Liver (tissue), 9 donors: ENCODE measurements around the gene KRIT1. TPM values are rescaled to one million over a fixed set of nuclear protein-coding genes. Genes with fewer than 3 reads are reported as not detected.

Experiments
- DNase-seq: peaks from one replicate; pipeline ENCODE4 v3.0.0-alpha.2; 2017; ENCODE audit warnings: low spot score
- H3K27ac ChIP-seq, 2 donors: one replicate each; pipeline ENCODE4 v1.7.0; 2013; ENCODE audit warnings: inconsistent platforms in 2 of 2, low read length in 2 of 2, control low read depth in 1 of 2, low read depth in 1 of 2, mild to moderate bottlenecking in 1 of 2
- H3K27me3 ChIP-seq, 4 donors: one replicate each; pipeline versions ENCODE4 v1.6.1 to v1.7.0; 2013; ENCODE audit warnings: low read length in 3 of 4, inconsistent platforms in 1 of 4, mild to moderate bottlenecking in 1 of 4, moderate library complexity in 1 of 4; ENCODE audit not compliant: control insufficient read depth in 4 of 4, insufficient read depth in 4 of 4
- H3K36me3 ChIP-seq, 4 donors: one replicate each; pipeline versions ENCODE4 v1.6.1 to v1.7.0; 2013; ENCODE audit warnings: low read length in 3 of 4, mild to moderate bottlenecking in 3 of 4, low read depth in 1 of 4, moderate library complexity in 1 of 4; ENCODE audit not compliant: control insufficient read depth in 4 of 4, insufficient read depth in 3 of 4
- H3K4me1 ChIP-seq, 4 donors: one replicate each; pipeline versions ENCODE4 v1.6.1 to v1.7.0; 2013; ENCODE audit warnings: low read length in 3 of 4, mild to moderate bottlenecking in 3 of 4, moderate library complexity in 1 of 4; ENCODE audit not compliant: control insufficient read depth in 4 of 4, insufficient read depth in 4 of 4
- H3K4me3 ChIP-seq, 3 donors: one replicate each; pipeline versions ENCODE4 v1.6.1 to v1.7.0; 2013; ENCODE audit warnings: low read length in 3 of 3, control low read depth in 1 of 3, low read depth in 1 of 3, mild to moderate bottlenecking in 1 of 3
- H3K9ac ChIP-seq, 2 donors: one replicate each; pipeline ENCODE4 v1.7.0; 2013; ENCODE audit warnings: low read length in 2 of 2, mild to moderate bottlenecking in 2 of 2, moderate library complexity in 2 of 2, control low read depth in 1 of 2, low read depth in 1 of 2
- H3K9me3 ChIP-seq, 4 donors: one replicate each; pipeline versions ENCODE4 v1.6.1 to v1.7.0; 2013; ENCODE audit warnings: low read length in 3 of 4; ENCODE audit not compliant: control insufficient read depth in 4 of 4
- ATF3 ChIP-seq: IDR thresholded peaks from 2 replicates; pipeline ENCODE4 v1.6.1; 2016; ENCODE audit warnings: antibody characterized with exemption
- EGR1 ChIP-seq, 2 donors: IDR thresholded peaks; 2 replicates each; pipeline ENCODE4 v1.6.1; 2016 to 2018; ENCODE audit warnings: antibody characterized with exemption in 2 of 2, low read depth in 2 of 2
- FOXA1 ChIP-seq: IDR thresholded peaks from 2 replicates; pipeline ENCODE4 v1.6.1; 2016; ENCODE audit warnings: antibody characterized with exemption
- FOXA2 ChIP-seq: IDR thresholded peaks from 2 replicates; pipeline ENCODE4 v1.6.1; 2016; ENCODE audit warnings: antibody characterized with exemption
- GABPA ChIP-seq, 2 donors: IDR thresholded peaks in 1 of 2; conservative IDR thresholded peaks in 1 of 2; 2 replicates each; pipeline ENCODE4 v1.6.1; 2016; ENCODE audit warnings: antibody characterized with exemption in 2 of 2, mild to moderate bottlenecking in 1 of 2, moderate library complexity in 1 of 2
- HNF4A ChIP-seq, 2 donors: conservative IDR thresholded peaks; 2 replicates each; pipeline ENCODE4 v1.6.1; 2016; ENCODE audit warnings: antibody characterized with exemption in 2 of 2, mild to moderate bottlenecking in 2 of 2
- HNF4G ChIP-seq: IDR thresholded peaks from 2 replicates; pipeline ENCODE4 v1.6.1; 2016; ENCODE audit warnings: antibody characterized with exemption
- JUND ChIP-seq, 2 donors: IDR thresholded peaks; 2 replicates each; pipeline ENCODE4 v1.6.1; 2016; ENCODE audit warnings: antibody characterized with exemption in 2 of 2
- MAX ChIP-seq: IDR thresholded peaks from 2 replicates; pipeline ENCODE4 v1.6.1; 2016; ENCODE audit warnings: antibody characterized with exemption
- NR2F2 ChIP-seq: IDR thresholded peaks from 2 replicates; pipeline ENCODE4 v1.6.1; 2016; ENCODE audit warnings: antibody characterized with exemption
- RXRA ChIP-seq, 2 donors: IDR thresholded peaks; 2 replicates each; pipeline ENCODE4 v1.6.1; 2017 to 2018; ENCODE audit warnings: antibody characterized with exemption in 2 of 2, mild to moderate bottlenecking in 1 of 2
- SP1 ChIP-seq: IDR thresholded peaks from 2 replicates; pipeline ENCODE4 v1.6.1; 2018; ENCODE audit warnings: antibody characterized with exemption, mild to moderate bottlenecking
- TAF1 ChIP-seq: conservative IDR thresholded peaks from 2 replicates; pipeline ENCODE4 v1.6.1; 2016; ENCODE audit warnings: antibody characterized with exemption, mild to moderate bottlenecking
- YY1 ChIP-seq: IDR thresholded peaks from 2 replicates; pipeline ENCODE4 v1.6.1; 2016; ENCODE audit warnings: antibody characterized with exemption, mild to moderate bottlenecking
- ZBTB33 ChIP-seq: IDR thresholded peaks from 2 replicates; pipeline ENCODE4 v1.6.1; 2016; ENCODE audit warnings: antibody characterized with exemption
- WGBS: extraction: QIAGEN DNeasy Blood & Tissue Kit; methylation state at CpG from one replicate; pipeline ENCODE4 v1.1.7; 2013; 5-methylcytosine and 5-hydroxymethylcytosine counted together
- polyA plus RNA-seq, 2 donors: library from polyadenylated mRNA; stranded (reverse) in 1 of 2; unstranded in 1 of 2; fragments of 200-250 nt in 1 of 2; fragments of >200 nt in 1 of 2; fragmentation: Nextera tagmentation in 1 of 2; extraction: Ambion mirVana in 1 of 2; gene quantifications; one replicate each; pipeline versions ENCODE4 v1.2.1 to v1.2.3, GENCODE V29; 2013 to 2015
- total RNA-seq, 2 donors: library from RNA; depleted of rRNA; stranded (reverse); fragments of >200 nt; gene quantifications; one replicate each; pipeline ENCODE4 v1.2.3, GENCODE V29; 2014
- donor health status: healthy.
- donor health status: healthy.
- donor health status: healthy.
- donor health status: healthy.
- donor health status: healthy.

Gene KRIT1
- total and polyA plus RNA-seq, 4 donors = 8.0 to 48.4 (median 23.9) TPM

- H3K4me3 ChIP-seq = no peak overlapping the region
- no peak for DNase-seq
- TF ChIP-seq JUND (IDR thresholded peaks at IDR 0.05) (no peak), HNF4A (conservative IDR thresholded peaks at IDR 0.05) (no peak), NR2F2 (no peak), EGR1 (IDR thresholded peaks at IDR 0.05; ENCODE audit: low read depth in 2 of 2) (no peak)
- WGBS = 96% methylated on average over 4 of the region's 4 CpGs
- H3K9me3 ChIP-seq = no peaks in the 10 kb centered on the region
- H3K36me3 ChIP-seq = peaks cover 3 to 51% (median 45%) of the 10 kb centered on the region in 4 donors
- no peaks in the 10 kb centered on the region for H3K27me3 ChIP-seq
- no peak overlapping the region for H3K27ac ChIP-seq
- no peaks in the 10 kb centered on the region for H3K4me1 ChIP-seq
- H3K9ac ChIP-seq = no peak overlapping the region
Measured at GRCh38 chr7:92226981-92227380, 18.7 kb downstream of the KRIT1 start.

GRCh38 chr7:92221766-92222165, 23.9 kb downstream of the KRIT1 start:
- H3K36me3 ChIP-seq = peaks cover 4 to 71% (median 61%) of the 10 kb centered on the region in 4 donors
- H3K27ac ChIP-seq = no peak overlapping the region
- no peak overlapping the region for H3K4me3 ChIP-seq
- H3K27me3 ChIP-seq = no peaks in the 10 kb centered on the region
- no peak for DNase-seq
- H3K4me1 ChIP-seq = no peaks in the 10 kb centered on the region
- H3K9ac ChIP-seq = no peak overlapping the region
- no peak for TF ChIP-seq ATF3
- H3K9me3 ChIP-seq = no peaks in the 10 kb centered on the region
- 96% methylated on average over 3 of the region's 3 CpGs for WGBS

- Histone ChIP-seq H3K27me3 (no peaks in the 10 kb centered on the region), H3K27ac (no peak overlapping the region), H3K9me3 (no peaks in the 10 kb centered on the region), H3K9ac (no peak overlapping the region), H3K4me3 (no peak overlapping the region), H3K4me1 (no peaks in the 10 kb centered on the region), H3K36me3 (peaks cover 6 to 38% (median 26%) of the 10 kb centered on the region in 4 donors)
- no peak for TF ChIP-seq ATF3
- no peak for DNase-seq
- WGBS = 98% methylated on average over 1 of the region's 1 CpG
Measured at GRCh38 chr7:92206672-92207071, 39.0 kb downstream of the KRIT1 start.

- Histone ChIP-seq H3K27ac (no peak overlapping the region), H3K36me3 (peaks cover 6 to 32% (median 22%) of the 10 kb centered on the region in 4 donors), H3K9me3 (no peaks in the 10 kb centered on the region), H3K9ac (no peak overlapping the region), H3K4me1 (no peaks in the 10 kb centered on the region), H3K4me3 (no peak overlapping the region), H3K27me3 (no peaks in the 10 kb centered on the region)
- WGBS = 98% methylated on average over 3 of the region's 3 CpGs
- TF ChIP-seq SP1 (no peak), NR2F2 (no peak), YY1 (no peak), FOXA2 (no peak)
- no peak for DNase-seq
Measured at GRCh38 chr7:92205987-92206386, 39.7 kb downstream of the KRIT1 start.

- Histone ChIP-seq H3K4me3 (no peak overlapping the region), H3K9me3 (no peaks in the 10 kb centered on the region), H3K27ac (no peak overlapping the region), H3K36me3 (peaks cover 4 to 28% (median 22%) of the 10 kb centered on the region in 4 donors), H3K4me1 (no peaks in the 10 kb centered on the region), H3K9ac (no peak overlapping the region), H3K27me3 (no peaks in the 10 kb centered on the region)
- DNase-seq = no peak
- 96% methylated on average over 1 of the region's 1 CpG for WGBS
- no peak for TF ChIP-seq HNF4A (conservative IDR thresholded peaks at IDR 0.05)
- TF ChIP-seq EGR1 (IDR thresholded peaks at IDR 0.05; ENCODE audit: low read depth in 2 of 2) = no peak
- no peak for TF ChIP-seq MAX
- TF ChIP-seq JUND (IDR thresholded peaks at IDR 0.05) = no peak
- TF ChIP-seq FOXA1 = no peak
- TF ChIP-seq GABPA (IDR thresholded peaks at IDR 0.05 in 1 of 2, conservative IDR thresholded peaks at IDR 0.05 in 1 of 2) = no peak
- TF ChIP-seq FOXA2 = no peak
- no peak for TF ChIP-seq YY1
- TF ChIP-seq NR2F2 = no peak
- TF ChIP-seq RXRA (IDR thresholded peaks at IDR 0.05) = no peak
- no peak for TF ChIP-seq HNF4G
- no peak for TF ChIP-seq ZBTB33
- TF ChIP-seq TAF1 = no peak
Measured at GRCh38 chr7:92200791-92201190, 44.9 kb downstream of the KRIT1 start.
